ENCODE results near the gene FOXP1. TPM values are rescaled to one million over a fixed set of nuclear protein-coding genes. Genes with fewer than 3 reads are reported as not detected.
A peak's percentile ranks its signal among the peaks of the same experiment; 100 is the strongest.
"Not testable (repeated sequence)": the region's sequence is repeated elsewhere in the genome, so short reads cannot be mapped to it uniquely, and the experiment has no call there.

The FOXP1 gene
- total and polyA plus RNA-seq, 2 donors: 26.1 to 42.3 TPM

DNA sequence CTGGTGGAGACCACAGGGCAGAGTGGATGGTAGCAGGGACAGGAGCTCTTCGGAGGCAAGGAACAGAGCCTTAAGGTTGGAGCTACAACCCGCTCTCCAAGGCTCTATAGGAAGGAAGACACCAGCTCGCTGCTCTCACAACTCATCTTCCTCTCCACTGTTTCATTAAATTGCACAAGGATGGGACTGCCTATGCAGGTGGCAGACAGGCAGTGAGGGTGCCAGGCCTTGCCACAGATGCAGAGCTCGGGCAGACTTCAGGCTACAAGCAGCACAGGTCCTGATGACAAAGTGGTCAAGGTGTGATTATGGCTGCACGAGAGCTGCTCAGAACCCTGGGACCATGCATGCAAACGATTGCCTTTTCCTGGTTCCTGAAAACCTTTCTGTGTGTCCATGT, 144.6 kb downstream of the FOXP1 start:
- no peaks in the 10 kb centered on the region for H3K9me3 ChIP-seq (ENCODE audit: control insufficient read depth in 2 of 2, insufficient read depth in 1 of 2, low read length in 1 of 2)
- no peak overlapping the region for H3K4me3 ChIP-seq (ENCODE audit: low read length in 2 of 2)
- peak in 1 of 9 donors; percentile 59 for DNase-seq (ENCODE audit: low read depth in 6 of 9, low spot score in 9 of 9)
- no peaks in the 10 kb centered on the region for H3K36me3 ChIP-seq (ENCODE audit: control insufficient read depth in 2 of 2, insufficient read depth in 2 of 2, low read length in 1 of 2)
- WGBS: 49% methylated on average over 6 of the region's 6 CpGs
- H3K4me1 ChIP-seq (ENCODE audit: control insufficient read depth in 2 of 2, insufficient read depth in 2 of 2, low read length in 2 of 2): peaks cover 59 to 67% of the 10 kb centered on the region in 2 donors
- H3K27me3 ChIP-seq (ENCODE audit: control insufficient read depth in 2 of 2, insufficient read depth in 1 of 2, low read length in 1 of 2): no peaks in the 10 kb centered on the region
- H3K27ac ChIP-seq (ENCODE audit: low read depth in 1 of 2, low read length in 1 of 2): peak overlapping the region; percentile 58 to 63

DNA sequence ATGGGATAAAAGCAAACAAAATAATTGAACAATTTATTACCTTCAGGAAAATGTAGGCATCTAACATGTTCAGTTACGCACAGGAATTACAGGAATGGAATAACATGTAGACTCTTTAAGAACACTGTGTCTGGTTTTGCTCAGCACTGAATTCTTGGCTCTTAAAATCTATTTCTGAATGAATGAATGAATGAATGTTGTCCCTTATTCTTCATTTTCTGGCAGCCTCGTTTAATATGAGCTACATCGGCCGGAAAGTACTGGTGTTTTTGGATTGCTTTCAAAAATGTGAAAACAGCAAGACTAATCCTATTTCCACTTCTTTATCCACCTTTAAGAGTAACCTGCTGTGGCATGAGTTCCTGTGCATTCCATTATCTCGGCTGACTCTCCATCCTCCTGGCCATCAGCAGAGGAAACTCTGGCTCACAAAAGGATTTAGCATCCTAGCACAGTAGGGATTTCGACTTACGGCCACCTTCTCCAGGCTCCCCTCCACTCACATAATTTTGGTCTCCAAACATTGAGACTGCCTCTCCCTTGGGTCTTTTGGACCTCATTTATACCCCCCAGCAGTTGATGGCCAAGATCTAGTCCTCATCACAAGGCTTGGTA, 145.3 kb downstream of the FOXP1 start:
- Histone ChIP-seq H3K27ac (ENCODE audit: low read depth in 1 of 2, low read length in 1 of 2) (no peak overlapping the region), H3K4me3 (ENCODE audit: low read length in 2 of 2) (no peak overlapping the region), H3K36me3 (ENCODE audit: control insufficient read depth in 2 of 2, insufficient read depth in 2 of 2, low read length in 1 of 2) (no peaks in the 10 kb centered on the region), H3K27me3 (ENCODE audit: control insufficient read depth in 2 of 2, insufficient read depth in 1 of 2, low read length in 1 of 2) (no peaks in the 10 kb centered on the region), H3K9me3 (ENCODE audit: control insufficient read depth in 2 of 2, insufficient read depth in 1 of 2, low read length in 1 of 2) (no peaks in the 10 kb centered on the region), H3K4me1 (ENCODE audit: control insufficient read depth in 2 of 2, insufficient read depth in 2 of 2, low read length in 2 of 2) (peaks cover 55 to 66% of the 10 kb centered on the region in 2 donors)
- WGBS: 92% methylated on average over 7 of the region's 7 CpGs
- no peak for DNase-seq (ENCODE audit: low read depth in 6 of 9, low spot score in 9 of 9)

DNA sequence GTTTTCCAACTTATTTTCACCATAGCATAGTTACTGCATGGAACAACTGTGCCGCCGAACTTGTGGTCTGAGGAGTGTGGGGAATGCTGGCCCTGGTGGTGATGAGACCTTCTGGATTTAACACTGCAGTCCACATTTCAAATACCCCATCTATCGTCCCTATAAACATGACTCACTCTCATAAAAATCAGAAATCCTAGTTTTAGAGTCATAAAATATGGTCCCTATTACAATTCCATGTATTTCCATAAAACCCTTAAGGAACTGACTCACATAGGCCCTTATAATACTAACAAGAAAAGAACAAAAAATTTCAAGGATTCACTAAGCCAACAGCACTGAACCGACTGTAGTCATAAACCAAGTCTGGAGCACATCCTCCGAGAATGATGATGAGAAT, 147.2 kb downstream of the FOXP1 start:
- Histone ChIP-seq H3K4me3 (ENCODE audit: low read length in 2 of 2) (no peak overlapping the region), H3K36me3 (ENCODE audit: control insufficient read depth in 2 of 2, insufficient read depth in 2 of 2, low read length in 1 of 2) (no peaks in the 10 kb centered on the region), H3K9me3 (ENCODE audit: control insufficient read depth in 2 of 2, insufficient read depth in 1 of 2, low read length in 1 of 2) (no peaks in the 10 kb centered on the region), H3K27ac (ENCODE audit: low read depth in 1 of 2, low read length in 1 of 2) (no peak overlapping the region), H3K27me3 (ENCODE audit: control insufficient read depth in 2 of 2, insufficient read depth in 1 of 2, low read length in 1 of 2) (no peaks in the 10 kb centered on the region), H3K4me1 (ENCODE audit: control insufficient read depth in 2 of 2, insufficient read depth in 2 of 2, low read length in 2 of 2) (peaks cover 49 to 63% of the 10 kb centered on the region in 2 donors)
- DNase-seq (ENCODE audit: low read depth in 6 of 9, low spot score in 9 of 9): no peak
- 98% methylated on average over 5 of the region's 5 CpGs for WGBS

DNA sequence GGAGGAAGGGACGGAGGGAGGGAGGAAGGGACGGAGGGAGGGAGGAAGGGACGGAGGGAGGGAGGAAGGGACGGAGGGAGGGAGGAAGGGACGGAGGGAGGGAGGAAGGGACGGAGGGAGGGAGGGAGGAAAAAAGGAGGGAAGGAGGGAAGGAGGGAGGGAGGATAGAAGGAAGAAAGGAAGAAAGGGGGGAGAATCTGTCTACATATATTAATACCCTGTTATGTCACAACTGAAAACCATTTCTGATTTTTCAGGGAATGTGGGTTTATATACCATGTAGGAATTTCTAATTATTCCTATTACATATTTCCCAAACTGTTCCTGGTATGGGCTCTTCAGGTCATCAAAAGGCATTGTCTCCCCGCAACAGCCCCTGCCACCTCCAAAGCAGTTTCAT, 147.7 kb downstream of the FOXP1 start:
- not testable (repeated sequence) for H3K27me3 ChIP-seq (ENCODE audit: control insufficient read depth in 2 of 2, insufficient read depth in 1 of 2, low read length in 1 of 2); H3K4me3 ChIP-seq (ENCODE audit: low read length in 2 of 2); H3K9me3 ChIP-seq (ENCODE audit: control insufficient read depth in 2 of 2, insufficient read depth in 1 of 2, low read length in 1 of 2); DNase-seq (ENCODE audit: low read depth in 6 of 9, low spot score in 9 of 9); H3K27ac ChIP-seq (ENCODE audit: low read depth in 1 of 2, low read length in 1 of 2); H3K36me3 ChIP-seq (ENCODE audit: control insufficient read depth in 2 of 2, insufficient read depth in 2 of 2, low read length in 1 of 2)
- H3K4me1 ChIP-seq (ENCODE audit: control insufficient read depth in 2 of 2, insufficient read depth in 2 of 2, low read length in 2 of 2): peaks cover 49 to 64% of the 10 kb centered on the region in 2 donors
- 100% methylated on average over 5 of the region's 7 CpGs for WGBS

DNA sequence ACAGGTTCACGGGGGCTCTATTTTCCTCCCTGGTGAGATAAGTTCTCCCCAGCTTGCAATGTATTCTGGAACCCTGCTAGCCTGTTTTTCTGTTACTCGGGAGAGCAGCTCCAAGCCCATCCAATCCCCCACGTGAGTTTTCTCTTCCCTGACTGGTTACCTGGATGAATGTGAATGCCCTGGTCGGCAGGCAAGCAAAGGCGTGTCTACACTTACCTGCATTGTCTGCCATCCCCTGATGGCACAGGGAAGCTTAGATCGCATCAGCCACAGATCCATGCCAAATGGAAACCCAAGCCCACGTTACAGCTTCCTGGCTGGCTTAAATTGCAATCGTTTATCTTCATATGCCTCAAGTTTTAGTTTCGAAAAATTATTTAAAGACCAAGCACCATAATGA, 149.9 kb downstream of the FOXP1 start:
- H3K9me3 ChIP-seq (ENCODE audit: control insufficient read depth in 2 of 2, insufficient read depth in 1 of 2, low read length in 1 of 2): no peaks in the 10 kb centered on the region
- no peak for DNase-seq (ENCODE audit: low read depth in 6 of 9, low spot score in 9 of 9)
- 76% methylated on average over 9 of the region's 9 CpGs for WGBS
- no peaks in the 10 kb centered on the region for H3K27me3 ChIP-seq (ENCODE audit: control insufficient read depth in 2 of 2, insufficient read depth in 1 of 2, low read length in 1 of 2)
- H3K36me3 ChIP-seq (ENCODE audit: control insufficient read depth in 2 of 2, insufficient read depth in 2 of 2, low read length in 1 of 2): no peaks in the 10 kb centered on the region
- peak overlapping the region in 1 of 2 donors; percentile 45 for H3K27ac ChIP-seq (ENCODE audit: low read depth in 1 of 2, low read length in 1 of 2)
- H3K4me1 ChIP-seq (ENCODE audit: control insufficient read depth in 2 of 2, insufficient read depth in 2 of 2, low read length in 2 of 2): peaks cover 32 to 49% of the 10 kb centered on the region in 2 donors
- no peak overlapping the region for H3K4me3 ChIP-seq (ENCODE audit: low read length in 2 of 2)

DNA sequence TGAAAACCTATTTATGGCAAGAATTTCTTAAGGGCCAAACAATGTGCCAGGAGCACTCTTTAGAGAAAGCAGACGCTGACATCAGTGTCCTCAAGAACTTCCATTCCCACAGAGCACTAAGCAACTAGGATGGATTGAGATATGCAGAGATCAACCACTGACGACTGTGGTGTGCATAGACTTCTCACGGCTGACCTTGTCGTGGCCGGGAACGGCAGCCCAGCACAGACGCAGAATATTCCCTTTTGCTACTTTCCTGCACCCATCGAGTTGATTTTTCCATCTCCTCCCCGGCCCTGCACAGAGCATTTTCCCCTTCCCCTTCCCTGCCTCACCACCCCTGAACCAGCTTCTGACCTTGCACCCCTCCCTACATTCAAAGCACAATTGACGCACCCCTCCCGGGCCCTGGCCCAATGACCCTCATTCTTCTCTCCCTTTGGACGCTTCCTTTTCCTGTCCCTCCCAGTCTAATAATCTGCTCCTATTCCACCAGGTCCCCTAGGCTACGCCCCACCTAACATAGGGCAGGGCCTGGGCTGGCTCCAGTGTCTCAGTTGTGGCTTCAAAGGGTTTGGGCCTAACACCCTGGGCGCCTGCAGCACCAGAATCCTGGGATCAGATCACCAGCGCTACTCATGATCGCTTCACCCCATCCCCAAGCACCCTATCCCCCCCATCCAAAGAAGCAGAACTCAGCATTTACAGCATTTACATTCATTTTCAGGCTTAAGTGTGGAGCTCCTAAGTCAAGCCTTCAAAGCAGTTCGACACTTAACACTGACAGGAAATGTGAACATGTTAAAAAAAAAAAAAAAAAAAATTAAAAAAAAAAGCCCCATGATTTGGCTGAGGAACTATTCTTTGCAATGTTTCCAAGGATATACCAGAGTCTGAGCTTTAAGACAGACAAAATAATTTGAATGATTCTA, 151.2 kb downstream of the FOXP1 start:
- peaks cover 24 to 41% of the 10 kb centered on the region in 2 donors for H3K4me1 ChIP-seq (ENCODE audit: control insufficient read depth in 2 of 2, insufficient read depth in 2 of 2, low read length in 2 of 2)
- WGBS: 82% methylated on average over 17 of the region's 17 CpGs
- H3K27me3 ChIP-seq (ENCODE audit: control insufficient read depth in 2 of 2, insufficient read depth in 1 of 2, low read length in 1 of 2): no peaks in the 10 kb centered on the region
- DNase-seq (ENCODE audit: low read depth in 6 of 9, low spot score in 9 of 9): peak in 2 of 9 donors; percentile 49 to 77
- no peaks in the 10 kb centered on the region for H3K9me3 ChIP-seq (ENCODE audit: control insufficient read depth in 2 of 2, insufficient read depth in 1 of 2, low read length in 1 of 2)
- H3K4me3 ChIP-seq (ENCODE audit: low read length in 2 of 2): no peak overlapping the region
- peak overlapping the region; percentile 81 to 89 for H3K27ac ChIP-seq (ENCODE audit: low read depth in 1 of 2, low read length in 1 of 2)
- no peaks in the 10 kb centered on the region for H3K36me3 ChIP-seq (ENCODE audit: control insufficient read depth in 2 of 2, insufficient read depth in 2 of 2, low read length in 1 of 2)

DNA sequence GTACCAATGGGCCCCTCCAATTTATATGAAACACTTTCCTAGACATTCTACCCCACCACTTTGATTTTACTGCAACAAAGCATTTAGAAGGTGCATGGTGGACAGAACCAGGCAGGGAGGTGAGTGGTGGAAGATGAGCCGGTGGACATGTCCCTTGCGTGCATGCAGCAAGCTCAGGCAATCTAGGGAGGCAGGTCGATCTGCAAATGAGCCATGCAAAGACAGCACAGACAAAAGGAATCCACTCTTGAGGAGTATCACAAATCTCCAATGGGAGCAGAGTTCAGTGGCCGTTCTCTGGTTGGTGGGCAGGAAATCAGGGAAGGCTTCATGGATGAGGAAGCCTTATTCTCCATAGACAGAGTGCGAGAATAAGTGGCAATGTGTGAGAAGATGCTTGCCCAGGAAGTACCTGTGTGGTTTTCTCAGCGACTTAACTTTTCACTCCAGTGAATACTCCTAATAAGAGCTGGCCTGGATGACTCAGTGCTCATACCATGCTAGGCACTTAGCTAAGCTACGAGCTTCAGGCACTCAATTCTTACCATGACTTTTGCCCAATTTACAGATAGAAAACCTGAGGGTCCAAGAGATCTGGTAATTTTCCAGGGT, 152.5 kb downstream of the FOXP1 start:
- no peak for DNase-seq (ENCODE audit: low read depth in 6 of 9, low spot score in 9 of 9)
- Histone ChIP-seq H3K4me1 (ENCODE audit: control insufficient read depth in 2 of 2, insufficient read depth in 2 of 2, low read length in 2 of 2) (peaks cover 24 to 37% of the 10 kb centered on the region in 2 donors), H3K9me3 (ENCODE audit: control insufficient read depth in 2 of 2, insufficient read depth in 1 of 2, low read length in 1 of 2) (no peaks in the 10 kb centered on the region), H3K27ac (ENCODE audit: low read depth in 1 of 2, low read length in 1 of 2) (peak overlapping the region in 1 of 2 donors; percentile 15), H3K36me3 (ENCODE audit: control insufficient read depth in 2 of 2, insufficient read depth in 2 of 2, low read length in 1 of 2) (no peaks in the 10 kb centered on the region), H3K27me3 (ENCODE audit: control insufficient read depth in 2 of 2, insufficient read depth in 1 of 2, low read length in 1 of 2) (no peaks in the 10 kb centered on the region), H3K4me3 (ENCODE audit: low read length in 2 of 2) (no peak overlapping the region)
- WGBS: 84% methylated on average over 7 of the region's 7 CpGs

DNA sequence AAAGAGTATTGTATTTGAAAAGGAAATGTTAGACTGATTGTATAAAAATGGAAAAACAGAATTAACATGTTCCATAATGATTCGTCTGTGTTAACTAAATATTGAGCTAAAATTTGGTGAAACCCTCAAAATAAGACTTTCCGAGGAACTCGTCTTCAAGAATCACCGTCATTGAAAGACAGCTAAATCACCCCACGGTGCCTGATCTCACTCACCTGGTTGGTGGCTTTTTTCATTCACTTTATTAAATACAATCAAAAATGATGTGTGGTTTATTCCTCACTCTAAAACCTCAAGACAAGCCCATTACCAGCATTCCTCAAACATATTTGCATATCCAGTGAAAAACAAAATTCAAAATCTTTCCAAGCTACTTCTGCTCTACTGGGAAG, 153.9 kb downstream of the FOXP1 start:
- H3K27me3 ChIP-seq (ENCODE audit: control insufficient read depth in 2 of 2, insufficient read depth in 1 of 2, low read length in 1 of 2): no peaks in the 10 kb centered on the region
- WGBS: 87% methylated on average over 5 of the region's 5 CpGs
- no peak for DNase-seq (ENCODE audit: low read depth in 6 of 9, low spot score in 9 of 9)
- no peak overlapping the region for H3K4me3 ChIP-seq (ENCODE audit: low read length in 2 of 2)
- no peaks in the 10 kb centered on the region for H3K36me3 ChIP-seq (ENCODE audit: control insufficient read depth in 2 of 2, insufficient read depth in 2 of 2, low read length in 1 of 2)
- H3K27ac ChIP-seq (ENCODE audit: low read depth in 1 of 2, low read length in 1 of 2): peak overlapping the region in 1 of 2 donors; percentile 8
- H3K4me1 ChIP-seq (ENCODE audit: control insufficient read depth in 2 of 2, insufficient read depth in 2 of 2, low read length in 2 of 2): peaks cover 26 to 37% of the 10 kb centered on the region in 2 donors
- H3K9me3 ChIP-seq (ENCODE audit: control insufficient read depth in 2 of 2, insufficient read depth in 1 of 2, low read length in 1 of 2): no peaks in the 10 kb centered on the region
